Activated CD8-positive, alpha-beta T cell treated with anti-CD3 and anti-CD28 coated beads for 36 hours (primary cell): ENCODE results near the gene SPAM1. TPM values are rescaled to one million over a fixed set of nuclear protein-coding genes. Genes with fewer than 3 reads are reported as not detected.

Experiments
- ATAC-seq: fragments of 200-7000 bp; cut with Tn5 transposase; one replicate; pipeline ENCODE4 v1.10.0; 2021; ENCODE audit warnings: mild to moderate bottlenecking, moderate library complexity
- CTCF ChIA-PET: fragments of 350-600 bp; sonication (Branson Sonifier 250); formaldehyde crosslinking; loops from one replicate; lab custom pipeline; 2021; ENCODE audit warnings: antibody characterized with exemption; lab: Charles Lee
- POLR2A ChIA-PET: fragments of 350-600 bp; sonication (Branson Sonifier 250); formaldehyde crosslinking; loops from one replicate; lab custom pipeline; 2021; ENCODE audit warnings: antibody characterized with exemption; lab: Charles Lee
- DNase-seq: peaks from one replicate; pipeline ENCODE4 v3.0.0-alpha.2; 2020
- H3K27ac Mint-ChIP-seq: one replicate; pipeline ENCODE4 v1.8.0; 2021; ENCODE audit warnings: mild to moderate bottlenecking, mixed read lengths
- H3K27me3 Mint-ChIP-seq: one replicate; pipeline ENCODE4 v1.8.0; 2021; ENCODE audit warnings: mixed read lengths
- H3K36me3 Mint-ChIP-seq: one replicate; pipeline ENCODE4 v1.8.0; 2021; ENCODE audit warnings: low read depth, mixed read lengths
- H3K4me1 Mint-ChIP-seq: one replicate; pipeline ENCODE4 v1.8.0; 2021; ENCODE audit warnings: low read depth, mixed read lengths
- H3K4me3 Mint-ChIP-seq: one replicate; pipeline ENCODE4 v1.8.0; 2021; ENCODE audit warnings: mild to moderate bottlenecking, moderate library complexity, mixed read lengths
- H3K9me3 Mint-ChIP-seq: one replicate; pipeline ENCODE4 v1.8.0; 2021; ENCODE audit warnings: mixed read lengths
- CTCF ChIP-seq: fragments of 200-600 bp; IDR thresholded peaks from one replicate; pipeline ENCODE4 v1.8.0; 2022; ENCODE audit warnings: antibody characterized with exemption, mild to moderate bottlenecking
- intact Hi-C: fragments of 100-400 bp; cut with micrococcal nuclease; formaldehyde crosslinking; loops from one replicate; pipeline ENCODE4 v1.10.0; 2022
- total RNA-seq, 2 experiments: library from RNA; stranded (reverse); gene quantifications; one replicate each; pipeline ENCODE4 v1.2.3, GENCODE V29; 2021

Gene SPAM1
- total RNA-seq, 2 experiments from 2014 or later, result not detected

GRCh38 chr7:123979876-123980275 lies 54.8 kb downstream of the SPAM1 start:
- ChIA-PET POLR2A (no interaction called here), CTCF (no interaction called here)
- intact Hi-C loops, result no loop called here

GRCh38 chr7:123987445-123987844 lies 62.4 kb downstream of the SPAM1 start:
- H3K27ac Mint-ChIP-seq, result no peak overlapping the region
- H3K4me3 Mint-ChIP-seq, result no peak overlapping the region
- TF ChIP-seq CTCF, result no peak
- peaks cover 3% of the 10 kb centered on the region for H3K27me3 Mint-ChIP-seq
- no peaks in the 10 kb centered on the region for H3K36me3 Mint-ChIP-seq
- DNase-seq (no peak), ATAC-seq (no peak)
- H3K4me1 Mint-ChIP-seq, result no peaks in the 10 kb centered on the region
- H3K9me3 Mint-ChIP-seq, result peaks cover 2% of the 10 kb centered on the region
- ChIA-PET CTCF (no interaction called here), POLR2A (no interaction called here)
- intact Hi-C loops, result no loop called here

More at GRCh38 chr7:123979876-123980275, 54.8 kb downstream of the SPAM1 start:
- no peak overlapping the region for H3K4me3 Mint-ChIP-seq
- DNase-seq (no peak), ATAC-seq (no peak)
- H3K27ac Mint-ChIP-seq, result no peak overlapping the region
- H3K36me3 Mint-ChIP-seq, result no peaks in the 10 kb centered on the region
- TF ChIP-seq CTCF, result no peak
- H3K27me3 Mint-ChIP-seq, result no peaks in the 10 kb centered on the region
- peaks cover 6% of the 10 kb centered on the region for H3K9me3 Mint-ChIP-seq
- H3K4me1 Mint-ChIP-seq, result no peaks in the 10 kb centered on the region

- no peaks in the 10 kb centered on the region for H3K36me3 Mint-ChIP-seq
- TF ChIP-seq CTCF, result no peak
- ChIA-PET POLR2A (no interaction called here), CTCF (no interaction called here)
- H3K27ac Mint-ChIP-seq, result no peak overlapping the region
- H3K4me3 Mint-ChIP-seq, result no peak overlapping the region
- H3K27me3 Mint-ChIP-seq, result peaks cover 4% of the 10 kb centered on the region
- no peak for ATAC-seq
- DNase-seq, result no peak
- intact Hi-C loops, result no loop called here
- H3K4me1 Mint-ChIP-seq, result no peaks in the 10 kb centered on the region
- peaks cover 4% of the 10 kb centered on the region for H3K9me3 Mint-ChIP-seq
Observed at GRCh38 chr7:123992913-123993518, 68.0 kb downstream of the SPAM1 start.

- Mint-ChIP-seq H3K4me3 (no peak overlapping the region), H3K36me3 (no peaks in the 10 kb centered on the region), H3K27ac (no peak overlapping the region), H3K27me3 (peaks cover 4% of the 10 kb centered on the region), H3K9me3 (peaks cover 4% of the 10 kb centered on the region), H3K4me1 (no peaks in the 10 kb centered on the region)
- DNase-seq (no peak), ATAC-seq (no peak)
- intact Hi-C loops, result no loop called here
- CTCF ChIA-PET, result no interaction called here
- POLR2A ChIA-PET, result no interaction called here
- no peak for TF ChIP-seq CTCF
Observed at GRCh38 chr7:123993996-123994395, 69.0 kb downstream of the SPAM1 start.

GRCh38 chr7:123994449-123994848 lies 69.4 kb downstream of the SPAM1 start:
- POLR2A ChIA-PET, result no interaction called here
- DNase-seq, result no peak
- TF ChIP-seq CTCF, result no peak
- no peak overlapping the region for H3K4me3 Mint-ChIP-seq
- no peaks in the 10 kb centered on the region for H3K36me3 Mint-ChIP-seq
- peaks cover 2% of the 10 kb centered on the region for H3K27me3 Mint-ChIP-seq
- H3K4me1 Mint-ChIP-seq, result no peaks in the 10 kb centered on the region
- intact Hi-C loops, result no loop called here
- CTCF ChIA-PET, result no interaction called here
- peaks cover 4% of the 10 kb centered on the region for H3K9me3 Mint-ChIP-seq
- ATAC-seq, result no peak
- H3K27ac Mint-ChIP-seq, result no peak overlapping the region
